SK-N-SH (cell line): ENCODE measurements around the gene SLC26A1. TPM values are rescaled to one million over a fixed set of nuclear protein-coding genes. Genes with fewer than 3 reads are reported as not detected.

Experiments
- CTCF ChIA-PET: fragments of 300-600, 350-600 bp; formaldehyde crosslinking; extraction: SDS; loops from one replicate; lab custom pipeline; 2021; lab: Yijun Ruan, JAX
- POLR2A ChIA-PET: fragments of 350-600 bp; sonication (Branson Sonifier 250); formaldehyde crosslinking; extraction: SDS; loops from one replicate; lab custom pipeline; 2020; ENCODE audit warnings: antibody characterized with exemption, inconsistent platforms; lab: Yijun Ruan, JAX
- DNase-seq: peaks from one replicate; pipeline ENCODE4 v3.0.0; 2012
- H2AFZ ChIP-seq: fragments of 200-600 bp; sonication (generic); 2 replicates; pipeline ENCODE4 v1.8.1; 2016; ENCODE audit warnings: antibody characterized with exemption, mild to moderate bottlenecking, low read depth
- H3F3A ChIP-seq: fragments of 200-600 bp; sonication (generic); replicated peaks from 2 replicates; pipeline ENCODE3; 2016; ENCODE audit warnings: antibody characterized with exemption, mild to moderate bottlenecking; ENCODE audit not compliant: insufficient read depth
- H3K27ac ChIP-seq, 2 experiments: fragments of 200-500 bp in 1 of 2; fragments of 200-600 bp in 1 of 2; sonication (Bioruptor generic) in 1 of 2; sonication (generic), shearing (Covaris generic) in 1 of 2; 2 replicates each; pipeline versions ENCODE4 v1.5.1 to v1.6.1; 2014 to 2016; ENCODE audit warnings: low read depth in 2 of 2, inconsistent platforms in 1 of 2, low read length in 1 of 2, mild to moderate bottlenecking in 1 of 2, mixed read lengths in 1 of 2
- H3K27me3 ChIP-seq: fragments of 200-600 bp; sonication (generic), shearing (Covaris generic); 2 replicates; pipeline ENCODE4 v1.6.1; 2016; ENCODE audit warnings: mixed run types; ENCODE audit not compliant: insufficient read depth
- H3K36me3 ChIP-seq, 2 experiments: fragments of 200-500 bp in 1 of 2; fragments of 200-600 bp in 1 of 2; sonication (Bioruptor generic) in 1 of 2; sonication (generic) in 1 of 2; replicated peaks in 1 of 2; 2 replicates each; pipeline versions ENCODE3 to v1.5.1; 2014 to 2016; ENCODE audit warnings: low read length in 1 of 2, mild to moderate bottlenecking in 1 of 2; ENCODE audit not compliant: insufficient read depth in 2 of 2, control insufficient read depth in 1 of 2
- H3K4me1 ChIP-seq, 2 experiments: fragments of 200-500 bp in 1 of 2; fragments of 200-600 bp in 1 of 2; sonication (Bioruptor generic) in 1 of 2; sonication (generic), shearing (Covaris generic) in 1 of 2; 2 replicates each; pipeline versions ENCODE4 v1.5.1 to v1.6.1; 2014 to 2016; ENCODE audit warnings: low read depth in 1 of 2, low read length in 1 of 2, mixed run types in 1 of 2; ENCODE audit not compliant: insufficient read depth in 2 of 2, control insufficient read depth in 1 of 2
- H3K4me2 ChIP-seq: fragments of 200-600 bp; sonication (generic), shearing (Covaris generic); 2 replicates; pipeline ENCODE4 v1.6.1; 2017; ENCODE audit warnings: mixed run types
- H3K4me3 ChIP-seq, 2 experiments: fragments of 200-500 bp in 1 of 2; fragments of 200-600 bp in 1 of 2; sonication (Bioruptor generic) in 1 of 2; sonication (generic), shearing (Covaris generic) in 1 of 2; 2 replicates each; pipeline versions ENCODE4 v1.5.1 to v1.8.1; 2014 to 2016; ENCODE audit warnings: low read depth in 2 of 2, inconsistent platforms in 1 of 2, low read length in 1 of 2, mild to moderate bottlenecking in 1 of 2, mixed read lengths in 1 of 2, moderate library complexity in 1 of 2
- H3K79me2 ChIP-seq: fragments of 200-600 bp; sonication (generic); 2 replicates; pipeline ENCODE4 v1.8.1; 2017; ENCODE audit warnings: mild to moderate bottlenecking; ENCODE audit not compliant: insufficient read depth
- H3K9ac ChIP-seq: fragments of 200-600 bp; sonication (generic); 2 replicates; pipeline ENCODE4 v1.6.1; 2017; ENCODE audit warnings: mixed run types
- H3K9me2 ChIP-seq: fragments of 200-600 bp; sonication (generic); 2 replicates; pipeline ENCODE4 v1.6.1; 2017; ENCODE audit warnings: mixed run types
- H3K9me3 ChIP-seq: fragments of 200-600 bp; sonication (generic); 2 replicates; pipeline ENCODE4 v1.6.1; 2017; ENCODE audit warnings: mixed run types, mild to moderate bottlenecking, moderate library complexity
- H4K20me1 ChIP-seq: fragments of 200-600 bp; sonication (generic); 2 replicates; pipeline ENCODE4 v1.6.1; 2017; ENCODE audit warnings: mild to moderate bottlenecking, mixed run types; ENCODE audit not compliant: insufficient read depth
- EZH2phosphoT487 ChIP-seq: fragments of 200-600 bp; sonication (generic); IDR thresholded peaks from 2 replicates; pipeline ENCODE4 v1.6.1; 2017; ENCODE audit warnings: low read depth, mixed run types, mild to moderate bottlenecking, antibody characterized with exemption, moderate library complexity, borderline replicate concordance
- FOSL2 ChIP-seq: IDR thresholded peaks from 2 replicates; pipeline ENCODE4 v1.4.0; 2012; ENCODE audit warnings: low read depth, mild to moderate bottlenecking, moderate library complexity, borderline replicate concordance
- FOXJ3 ChIP-seq: sonication (generic); formaldehyde crosslinking; IDR thresholded peaks from 2 replicates; pipeline ENCODE4 v1.5.1; 2020; ENCODE audit warnings: mild to moderate bottlenecking, missing genetic modification reagents
- GABPA ChIP-seq: IDR thresholded peaks from 2 replicates; pipeline ENCODE4 v1.4.0; 2012; ENCODE audit warnings: low read depth, mild to moderate bottlenecking
- JUND ChIP-seq: IDR thresholded peaks from 2 replicates; pipeline ENCODE4 v1.4.0; 2012
- MEF2A ChIP-seq: IDR thresholded peaks from 2 replicates; pipeline ENCODE4 v1.4.0; 2012; ENCODE audit warnings: low read depth, borderline replicate concordance
- MXI1 ChIP-seq: IDR thresholded peaks from 2 replicates; pipeline ENCODE4 v1.6.1; 2012; ENCODE audit warnings: mild to moderate bottlenecking, low read depth, low read length, improper control_type of control experiment
- NRF1 ChIP-seq: IDR thresholded peaks from 2 replicates; pipeline ENCODE4 v1.6.1; 2012; ENCODE audit warnings: low read depth, mild to moderate bottlenecking, low read length
- RAD21 ChIP-seq: IDR thresholded peaks from 2 replicates; pipeline ENCODE4 v1.6.1; 2012; ENCODE audit warnings: mild to moderate bottlenecking, low read length
- RCOR1 ChIP-seq: fragments of 150-350 bp; IDR thresholded peaks from 2 replicates; pipeline ENCODE4 v1.6.1; 2017; ENCODE audit warnings: antibody characterized with exemption, low read length
- TCF12 ChIP-seq: IDR thresholded peaks from 2 replicates; pipeline ENCODE4 v1.4.0; 2012
- WGBS: methylation state at CpG from one replicate; pipeline ENCODE4 v1.1.6; 2017; ENCODE audit warnings: low lambda C conversion rate; 5-methylcytosine and 5-hydroxymethylcytosine counted together
- polyA plus RNA-seq, 3 experiments: library from polyadenylated mRNA; depleted of rRNA; stranded (reverse); fragments of >200 nt; gene quantifications; 2 replicates each; pipeline ENCODE4 v1.2.3, GENCODE V29; 2012
- TF ChIP-seq, protein P1 (sequence below): fragments of 150-350 bp; IDR thresholded peaks from 2 replicates; pipeline ENCODE4 v1.6.1; 2017; ENCODE audit warnings: antibody characterized with exemption, low read length, low read depth, borderline replicate concordance

Gene SLC26A1
- polyA plus RNA-seq, 1 of the 3 experiments (the other 2 are of a cell fraction) = 0.05 TPM

DNA sequence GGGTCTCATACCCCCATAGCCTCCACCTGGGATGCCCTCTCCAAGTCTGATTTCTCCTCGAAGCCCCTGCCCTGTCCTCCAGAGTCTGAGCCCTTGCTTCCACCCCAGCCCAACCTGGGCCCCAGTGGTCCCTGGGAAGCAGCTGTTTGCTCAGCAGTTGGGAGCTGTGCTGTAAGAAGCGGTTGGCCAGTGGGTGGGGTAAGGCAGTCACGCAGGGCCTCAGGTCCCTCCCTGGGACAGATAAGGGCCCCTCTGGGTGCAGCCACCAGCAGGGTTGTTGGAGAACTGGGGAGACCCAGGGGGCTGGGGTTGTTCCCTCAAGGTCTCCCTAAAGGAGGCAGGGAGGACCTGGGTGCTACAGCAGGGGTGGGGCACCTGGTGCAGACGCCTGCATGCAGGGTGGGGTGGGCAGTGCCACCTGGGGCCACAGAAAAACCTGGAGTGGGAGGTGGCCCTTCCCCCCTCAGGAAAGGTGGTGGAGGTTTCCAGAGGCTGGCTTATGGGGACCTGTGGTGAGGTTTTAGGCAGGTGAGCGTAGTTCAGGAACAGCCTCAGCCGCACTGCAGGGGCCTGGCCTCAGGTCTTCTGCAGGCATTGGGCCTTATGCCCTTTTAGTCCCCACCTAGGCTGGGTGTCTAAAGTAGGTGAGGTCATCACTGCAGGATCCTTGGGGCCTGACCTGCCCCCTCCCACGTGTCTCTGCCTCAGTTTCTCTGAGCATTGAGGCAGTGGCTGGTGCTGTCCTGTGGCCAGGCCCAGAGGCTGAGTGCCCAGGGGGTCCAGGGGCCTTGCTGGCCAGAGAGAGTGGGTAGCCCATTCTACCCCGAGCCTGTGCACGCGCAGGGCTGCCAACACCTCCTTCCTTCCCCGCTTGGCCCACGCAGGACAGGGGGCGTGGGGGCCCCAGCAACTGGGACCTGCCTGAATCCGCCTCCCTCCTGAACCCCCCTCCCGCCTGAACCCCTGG lies 3.1 kb upstream of the SLC26A1 start:
- POLR2A ChIA-PET = no interaction called here

DNA sequence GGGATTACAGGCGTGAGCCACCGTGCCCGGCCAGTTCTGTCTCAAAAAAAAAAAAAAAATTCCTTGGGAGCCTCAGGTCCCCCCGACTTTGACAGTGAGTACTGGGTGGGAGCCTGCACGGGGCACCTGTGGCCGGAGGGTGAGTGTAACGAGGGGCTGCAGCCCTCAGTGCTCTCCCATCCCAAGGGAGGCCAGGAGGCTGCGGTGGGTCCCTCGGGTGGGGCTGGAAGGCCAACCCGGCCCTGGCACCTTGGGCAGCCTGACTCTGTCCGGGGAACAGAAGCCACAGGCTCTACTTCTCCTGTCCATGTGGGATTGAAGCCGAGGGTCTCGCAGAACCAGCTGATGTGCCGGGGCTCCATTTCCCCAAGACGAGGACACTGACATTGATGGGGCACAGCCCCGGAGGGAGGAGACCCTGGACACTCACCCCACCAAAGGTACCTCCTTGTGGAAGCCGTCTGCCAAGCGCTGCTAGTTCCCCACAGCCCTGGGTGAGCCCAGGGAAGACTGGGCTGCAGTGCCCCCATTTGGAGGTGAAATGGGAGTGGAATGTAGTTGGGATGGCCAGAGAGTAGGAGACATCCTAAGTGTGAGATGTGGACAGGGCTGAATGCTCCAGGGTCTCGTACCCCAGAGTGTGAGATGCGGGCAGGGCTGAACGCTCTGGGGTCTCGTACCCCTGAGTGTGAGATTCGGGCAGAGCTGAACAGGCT lies 2.3 kb upstream of the SLC26A1 start:
- H3K4me1 ChIP-seq = no peaks in the 10 kb centered on the region; a peak in 1 of 4 replicates
- H4K20me1 ChIP-seq = peaks cover 14% of the 10 kb centered on the region; the same call in 1 of the 2 replicates
- peak; percentile 41 for DNase-seq
- no peak overlapping the region for H3K4me2 ChIP-seq
- no peak overlapping the region for H3K9ac ChIP-seq
- H2AFZ ChIP-seq = no peak overlapping the region
- no peaks in the 10 kb centered on the region for H3K79me2 ChIP-seq
- no peaks in the 10 kb centered on the region for H3K9me2 ChIP-seq
- H3K36me3 ChIP-seq = peaks cover 0 to 11% of the 10 kb centered on the region in 2 experiments
- ChIA-PET CTCF (no interaction called here), POLR2A (no interaction called here)
- H3K27ac ChIP-seq = no peak overlapping the region
- H3K4me3 ChIP-seq = no peak overlapping the region
- TF ChIP-seq NRF1 = no peak
- peak; percentile 16; the same call in 1 of the 2 replicates for TF ChIP-seq RAD21
- 94% methylated on average over 13 of the region's 23 CpGs for WGBS
- H3F3A ChIP-seq = no peaks in the 10 kb centered on the region
- no peaks in the 10 kb centered on the region for H3K9me3 ChIP-seq
- H3K27me3 ChIP-seq = peaks cover 8% of the 10 kb centered on the region

More for the DNA sequence above, 3.1 kb upstream of the SLC26A1 start:
- Histone ChIP-seq H3K27me3 (peaks cover 8% of the 10 kb centered on the region), H3K79me2 (no peaks in the 10 kb centered on the region), H3F3A (no peaks in the 10 kb centered on the region), H4K20me1 (peaks cover 14% of the 10 kb centered on the region; the same call in 1 of the 2 replicates), H3K4me1 (no peaks in the 10 kb centered on the region; a peak in 1 of 4 replicates), H3K36me3 (peaks cover 0 to 4% of the 10 kb centered on the region in 2 experiments), H2AFZ (no peak overlapping the region), H3K4me2 (no peak overlapping the region), H3K9me3 (no peaks in the 10 kb centered on the region), H3K9me2 (no peaks in the 10 kb centered on the region), H3K4me3 (no peak overlapping the region), H3K9ac (no peak overlapping the region), H3K27ac (no peak overlapping the region)
- 27% methylated on average over 4 of the region's 15 CpGs for WGBS
- peak; percentile 37 for DNase-seq
- TF ChIP-seq FOXJ3 (CRISPR knock-in tag) (no peak), MEF2A (no peak), JUND (no peak), EZH2phosphoT487 (no peak), FOSL2 (no peak), RCOR1 (no peak), NRF1 (no peak), GABPA (no peak), MXI1 (no peak), TCF12 (no peak)
- TF ChIP-seq, protein P1, sequence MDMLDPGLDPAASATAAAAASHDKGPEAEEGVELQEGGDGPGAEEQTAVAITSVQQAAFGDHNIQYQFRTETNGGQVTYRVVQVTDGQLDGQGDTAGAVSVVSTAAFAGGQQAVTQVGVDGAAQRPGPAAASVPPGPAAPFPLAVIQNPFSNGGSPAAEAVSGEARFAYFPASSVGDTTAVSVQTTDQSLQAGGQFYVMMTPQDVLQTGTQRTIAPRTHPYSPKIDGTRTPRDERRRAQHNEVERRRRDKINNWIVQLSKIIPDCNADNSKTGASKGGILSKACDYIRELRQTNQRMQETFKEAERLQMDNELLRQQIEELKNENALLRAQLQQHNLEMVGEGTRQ = no peak
- CTCF ChIA-PET = no interaction called here
